Stimulated activated CD8-positive, alpha-beta memory T cell treated with anti-CD3 and anti-CD28 coated beads, Interleukin-4, amount 100 ng/mL, for 48 hours (primary cell): ENCODE results near the gene EPB41L4A.

Source experiments
- DNase-seq: peaks from one replicate; pipeline ENCODE4 v3.0.0-alpha.2; 2020

The EPB41L4A gene

GRCh38 chr5:112143690-112144089, 275.4 kb downstream of the EPB41L4A start:
- DNase-seq: no peak

- DNase-seq: no peak
Observed at GRCh38 chr5:112142769-112143270, 276.3 kb downstream of the EPB41L4A start.

DNA sequence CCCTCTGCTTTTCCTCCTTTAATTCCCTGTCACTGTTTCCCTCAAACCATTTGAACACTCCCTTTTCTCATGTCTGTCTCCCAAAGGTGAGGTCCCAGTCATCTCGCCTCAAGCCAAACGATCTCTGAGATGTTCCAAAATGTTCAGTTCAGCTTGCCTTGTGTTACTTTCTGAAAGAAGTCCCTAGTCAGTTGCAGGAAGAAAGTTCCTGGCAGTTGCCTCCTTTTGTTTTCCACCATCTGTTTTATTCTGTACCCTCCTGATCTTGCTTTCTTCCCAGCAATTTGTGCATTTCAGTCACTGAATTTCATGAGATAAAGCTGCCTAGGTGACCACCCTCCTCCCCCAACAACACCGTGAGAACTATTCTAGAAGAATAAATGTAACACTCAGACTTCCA, 277.5 kb downstream of the EPB41L4A start:
- DNase-seq: no peak

- no peak for DNase-seq
Observed at GRCh38 chr5:112138526-112138925, 280.6 kb downstream of the EPB41L4A start.

GRCh38 chr5:112136773-112137172, 282.3 kb downstream of the EPB41L4A start:
- no peak for DNase-seq

- no peak for DNase-seq
Observed at GRCh38 chr5:112127861-112128260, 291.2 kb downstream of the EPB41L4A start.

- DNase-seq: no peak
Observed at GRCh38 chr5:112126982-112127381, 292.1 kb downstream of the EPB41L4A start.

GRCh38 chr5:112125903-112126302, 293.2 kb downstream of the EPB41L4A start:
- no peak for DNase-seq

GRCh38 chr5:112124788-112125187, 294.3 kb downstream of the EPB41L4A start:
- DNase-seq: no peak

- no peak for DNase-seq
Observed at GRCh38 chr5:112123086-112123485, 296.0 kb downstream of the EPB41L4A start.

DNA sequence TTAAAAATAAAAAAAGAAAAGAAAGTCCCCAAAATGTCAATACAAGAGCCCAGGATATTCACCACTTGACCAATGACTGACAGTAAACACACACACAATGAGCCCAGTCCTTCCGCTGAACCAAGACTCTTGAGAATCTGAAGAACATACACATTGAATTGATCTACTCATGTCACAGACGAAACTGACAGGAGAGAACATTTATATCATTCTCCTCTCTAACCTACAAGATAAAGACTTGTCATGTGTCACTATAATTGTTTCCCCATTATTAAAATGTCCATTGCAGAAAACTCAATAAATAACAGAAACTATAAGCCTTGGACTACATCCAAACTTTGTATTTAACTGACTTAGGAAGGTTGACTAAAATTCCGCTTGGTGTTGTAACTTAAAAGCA, 296.7 kb downstream of the EPB41L4A start:
- DNase-seq: no peak

GRCh38 chr5:112121258-112121657, 297.8 kb downstream of the EPB41L4A start:
- no peak for DNase-seq

DNA sequence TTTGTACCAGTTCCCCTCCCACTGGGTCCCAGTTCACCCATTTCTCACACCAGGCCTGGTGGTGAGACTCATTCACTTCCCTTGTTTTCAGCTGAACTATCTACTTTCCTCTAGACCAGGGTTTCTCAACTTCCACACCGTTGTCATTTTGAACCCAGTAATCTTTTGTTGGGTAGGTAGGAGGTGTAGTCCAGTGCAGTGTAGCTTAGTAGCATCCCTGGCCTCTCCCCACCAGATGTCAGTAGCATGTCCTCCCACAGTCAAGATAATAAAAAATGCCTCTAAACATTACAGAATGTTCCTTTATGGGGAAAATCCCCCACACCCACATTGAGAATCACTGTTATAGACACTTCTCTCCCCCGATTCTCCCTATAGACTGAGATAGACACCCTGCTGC, 299.1 kb downstream of the EPB41L4A start:
- no peak for DNase-seq

DNA sequence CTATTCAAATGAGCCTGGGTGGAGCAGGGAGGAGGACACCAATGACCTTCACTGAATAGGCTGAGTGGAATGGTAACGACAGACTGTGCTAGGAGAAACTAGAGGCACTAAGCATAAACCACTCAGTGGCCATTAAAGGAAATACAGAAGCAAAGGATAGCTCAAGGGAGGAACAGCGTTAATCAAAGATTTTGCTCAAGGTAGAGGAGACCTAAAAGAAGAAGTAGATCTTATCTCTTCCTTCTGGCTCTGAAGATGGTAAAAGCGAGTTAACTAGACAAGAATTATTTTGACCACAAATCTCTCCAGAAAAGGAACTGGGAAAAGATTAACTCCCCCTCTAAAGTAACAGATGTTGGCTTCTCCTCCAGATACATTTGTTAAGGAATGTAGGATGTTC, 299.6 kb downstream of the EPB41L4A start:
- no peak for DNase-seq

- DNase-seq: no peak
Observed at GRCh38 chr5:112117551-112117950, 301.5 kb downstream of the EPB41L4A start.

GRCh38 chr5:112116371-112116770, 302.7 kb downstream of the EPB41L4A start:
- DNase-seq: no peak

GRCh38 chr5:112113565-112113964, 305.5 kb downstream of the EPB41L4A start:
- DNase-seq: no peak
